Suppressor macrophage treated with lipopolysaccharide for 1 hour (primary cell): Measurements from ENCODE around the gene HHEX.

ENCODE experiments used
- DNase-seq, 3 donors: peaks; one replicate each; pipeline ENCODE4 v3.0.0-alpha.2; 2020 to 2022

The HHEX gene

DNA sequence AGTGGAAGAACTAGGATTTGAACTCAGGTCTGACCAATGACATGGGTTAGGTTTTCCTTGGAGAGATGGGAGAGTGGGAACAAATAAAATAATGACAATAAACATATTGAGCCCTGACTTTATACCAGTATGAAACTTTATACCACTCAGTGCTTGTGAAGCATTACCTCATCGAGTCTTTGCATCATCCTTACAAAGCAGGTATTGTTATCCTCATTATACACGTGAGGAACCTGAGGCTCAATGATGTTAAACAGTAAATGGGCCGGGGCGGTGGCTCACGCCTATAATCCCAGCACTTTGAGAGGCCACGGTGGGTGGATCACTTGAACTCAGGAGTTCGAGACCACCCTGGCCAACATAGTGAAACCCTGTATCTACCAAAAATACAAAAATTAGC lies 47.7 kb downstream of the HHEX start:
- DNase-seq, result no peak

DNA sequence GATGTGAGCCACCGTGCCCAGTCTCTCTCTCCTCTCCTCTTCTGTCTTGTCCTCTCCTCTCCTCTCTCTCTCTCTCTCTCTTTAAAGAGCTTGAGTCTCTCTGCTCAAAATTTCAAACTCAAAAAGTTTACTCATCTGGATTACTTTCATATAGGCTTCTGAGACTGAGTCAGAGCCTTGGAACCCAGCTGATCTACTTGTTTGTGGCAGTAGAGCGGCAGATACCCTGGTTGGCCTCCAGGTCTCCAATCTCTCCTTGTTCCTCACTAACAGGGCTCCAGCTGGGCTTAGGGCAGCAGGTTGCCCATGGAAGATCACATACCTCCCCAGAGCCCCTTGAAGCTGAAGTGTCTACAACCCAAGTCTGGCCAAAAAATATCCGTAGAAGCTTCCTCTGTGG lies 51.0 kb downstream of the HHEX start:
- no peak for DNase-seq

DNA sequence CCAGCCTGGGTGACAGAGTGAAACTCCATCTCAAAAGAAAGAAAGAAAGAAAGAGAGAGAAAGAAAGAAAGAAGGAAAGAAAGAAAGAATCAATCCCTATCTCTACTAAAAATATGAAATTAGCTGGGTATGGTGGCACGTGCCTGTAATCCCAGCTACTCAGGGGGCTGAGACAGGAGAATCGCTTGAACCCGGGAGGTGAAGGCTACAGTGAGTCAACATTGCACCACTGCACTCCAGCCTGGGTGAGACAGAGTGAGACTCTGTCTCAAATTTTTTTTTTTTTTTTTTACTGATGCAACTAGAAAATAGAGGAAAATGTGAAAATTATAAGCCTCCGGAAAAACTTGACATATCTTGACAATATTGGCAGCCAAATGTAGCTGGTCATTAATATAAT lies 52.0 kb downstream of the HHEX start:
- DNase-seq, result peak in 1 of 3 donors; percentile 10

DNA sequence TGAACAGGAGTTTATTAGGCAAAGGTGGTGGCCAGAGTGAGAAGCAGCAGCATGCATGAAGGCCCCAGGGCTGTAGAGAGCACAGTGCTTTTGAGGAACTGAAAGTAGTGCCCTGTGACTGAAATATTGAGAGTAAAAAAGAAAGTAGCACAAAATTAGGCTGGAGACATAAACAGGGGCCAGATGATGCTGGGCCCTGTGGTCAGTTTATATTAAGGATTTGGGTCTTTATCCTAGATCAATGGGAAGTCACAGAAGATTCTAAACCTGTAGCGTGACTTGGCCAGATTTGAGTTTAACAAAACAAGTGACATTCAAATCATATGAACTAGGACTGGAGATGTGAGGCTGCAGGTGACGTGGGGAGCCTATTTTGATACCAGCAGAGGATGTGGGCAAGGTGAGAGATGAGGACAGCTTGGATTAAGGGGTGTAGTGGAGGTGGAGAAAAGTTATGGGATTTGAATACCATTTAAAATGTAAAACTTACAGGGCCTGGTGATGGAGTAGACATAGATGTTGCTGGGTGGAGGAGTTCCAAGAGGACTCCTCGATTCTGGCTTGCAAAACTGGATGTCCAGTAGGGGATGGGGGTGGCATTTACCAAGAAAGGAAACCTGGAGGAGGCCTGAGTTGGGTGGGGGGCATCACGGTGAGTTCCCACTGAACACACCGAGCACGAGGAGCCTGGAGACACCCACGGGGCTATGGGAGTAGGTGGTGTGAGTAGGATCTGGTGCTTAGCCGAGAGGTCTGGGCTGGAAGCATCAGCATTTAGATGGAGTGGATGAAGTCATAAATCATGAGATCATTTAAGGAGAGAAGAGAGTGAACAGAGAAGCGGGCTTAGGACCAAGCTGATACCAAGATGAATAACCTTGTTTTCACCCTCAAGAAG lies 52.8 kb downstream of the HHEX start:
- peak; percentile 73 to 78 (median 77) for DNase-seq
